Esophagus squamous epithelium (tissue), 5 donors: ENCODE results near the gene TFF3. TPM values are rescaled to one million over a fixed set of nuclear protein-coding genes. Genes with fewer than 3 reads are reported as not detected.
A peak's percentile ranks its signal among the peaks of the same experiment; 100 is the strongest.

Experiments
- DNase-seq: peaks from one replicate; lab custom pipeline; 2025; lab: John Stamatoyannopoulos, UW
- H3K27ac ChIP-seq, 4 donors: fragments of 200-600 bp; sonication (generic); one replicate each; pipeline ENCODE4 v1.5.1; 2016 to 2019; ENCODE audit warnings: mild to moderate bottlenecking in 1 of 4
- H3K27me3 ChIP-seq, 4 donors: fragments of 200-600 bp; sonication (generic); 1 replicate in 3 of 4; 2 replicates in 1 of 4; pipeline versions ENCODE4 v1.5.1 to v1.6.0; 2017 to 2021; ENCODE audit warnings: antibody characterized with exemption in 1 of 4
- H3K36me3 ChIP-seq, 3 donors: fragments of 200-600 bp; sonication (generic); one replicate each; pipeline ENCODE4 v1.5.1; 2016 to 2019
- H3K4me1 ChIP-seq, 3 donors: fragments of 200-600 bp; sonication (generic); one replicate each; pipeline ENCODE4 v1.5.1; 2017 to 2019
- H3K4me3 ChIP-seq, 4 donors: fragments of 200-600 bp; sonication (generic); 1 replicate in 3 of 4; 2 replicates in 1 of 4; pipeline ENCODE4 v1.5.1; 2016 to 2019; ENCODE audit warnings: mild to moderate bottlenecking in 2 of 4, moderate library complexity in 1 of 4
- H3K9me3 ChIP-seq, 3 donors: fragments of 200-600 bp; sonication (generic); one replicate each; pipeline ENCODE4 v1.5.1; 2016 to 2019
- POLR2A ChIP-seq, 4 donors: fragments of 450-650 bp; IDR thresholded peaks; one replicate each; pipeline ENCODE4 v1.6.1; 2017; ENCODE audit warnings: antibody characterized with exemption in 4 of 4, mild to moderate bottlenecking in 4 of 4, moderate library complexity in 3 of 4
- WGBS, 2 donors: methylation state at CpG; one replicate each; pipeline ENCODE4 v1.1.5; 2018; 5-methylcytosine and 5-hydroxymethylcytosine counted together
- intact Hi-C: fragments of 100-400 bp; cut with DNase I; formaldehyde crosslinking; loops from one replicate; pipeline ENCODE4 v1.15.0; 2022
- total RNA-seq, 4 donors: library from RNA; depleted of rRNA; stranded (reverse); fragments of >200 nt; gene quantifications; one replicate each; pipeline ENCODE4 v1.1.0, GENCODE V29; 2016
- TF ChIP-seq, protein P1 (sequence below), 6 experiments: fragments of 450-650 bp in 4 of 6; fragments of 200-600 bp in 2 of 6; sonication (generic) in 2 of 6; IDR thresholded peaks; one replicate each; pipeline ENCODE4 v1.5.1; 2016 to 2019; ENCODE audit warnings: antibody characterized with exemption in 6 of 6, mild to moderate bottlenecking in 4 of 6, moderate library complexity in 4 of 6
- donor health status: DM: yes; HTN: yes; CAD: no.

TFF3 gene
- total RNA-seq, 4 donors from 2014 or later, result 1.4 to 15.1 (median 7.2) TPM; not detected in 1

DNA sequence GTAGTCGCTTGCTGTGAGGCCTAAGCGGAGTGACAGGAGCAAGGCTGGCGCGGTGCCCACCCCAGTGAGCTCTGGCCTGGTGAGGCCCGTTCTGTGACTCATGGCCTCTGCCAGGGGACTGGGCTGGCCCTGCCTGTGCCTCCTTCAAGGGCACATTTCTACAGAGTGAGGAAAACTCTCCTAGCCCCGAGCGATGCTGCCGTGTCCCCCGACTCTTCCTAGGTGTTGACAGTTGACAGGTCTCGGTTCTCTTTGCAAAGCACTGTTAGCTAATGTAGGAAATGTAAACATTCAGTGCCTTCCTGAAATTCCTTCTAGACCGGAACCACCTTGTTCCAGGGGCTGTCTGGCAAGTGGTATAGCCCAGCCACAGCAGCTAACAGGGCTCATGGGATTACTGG is 52.4 kb downstream of the TFF3 start:
- peaks cover 5 to 54% (median 24%) of the 10 kb centered on the region in 3 donors for H3K4me1 ChIP-seq
- WGBS, 2 donors, result 24 to 40% methylated on average over 1 to 2 of the region's 11 CpGs
- intact Hi-C loops, result no loop called here

GRCh38 chr21:42261829-42262200 is 53.4 kb downstream of the TFF3 start:
- Histone ChIP-seq H3K4me3 (no peak overlapping the region), H3K27ac (peak overlapping the region in 3 of 4 donors; percentile 16 to 67 (median 39)), H3K4me1 (peaks cover 5 to 51% (median 24%) of the 10 kb centered on the region in 3 donors), H3K9me3 (no peaks in the 10 kb centered on the region), H3K27me3 (peaks cover 0 to 46% (median 0%) of the 10 kb centered on the region in 4 donors), H3K36me3 (no peaks in the 10 kb centered on the region)
- 67 to 73% methylated on average over 1 to 4 of the region's 7 CpGs for WGBS, 2 donors
- intact Hi-C loops, result no loop called here
- TF ChIP-seq, protein P1, sequence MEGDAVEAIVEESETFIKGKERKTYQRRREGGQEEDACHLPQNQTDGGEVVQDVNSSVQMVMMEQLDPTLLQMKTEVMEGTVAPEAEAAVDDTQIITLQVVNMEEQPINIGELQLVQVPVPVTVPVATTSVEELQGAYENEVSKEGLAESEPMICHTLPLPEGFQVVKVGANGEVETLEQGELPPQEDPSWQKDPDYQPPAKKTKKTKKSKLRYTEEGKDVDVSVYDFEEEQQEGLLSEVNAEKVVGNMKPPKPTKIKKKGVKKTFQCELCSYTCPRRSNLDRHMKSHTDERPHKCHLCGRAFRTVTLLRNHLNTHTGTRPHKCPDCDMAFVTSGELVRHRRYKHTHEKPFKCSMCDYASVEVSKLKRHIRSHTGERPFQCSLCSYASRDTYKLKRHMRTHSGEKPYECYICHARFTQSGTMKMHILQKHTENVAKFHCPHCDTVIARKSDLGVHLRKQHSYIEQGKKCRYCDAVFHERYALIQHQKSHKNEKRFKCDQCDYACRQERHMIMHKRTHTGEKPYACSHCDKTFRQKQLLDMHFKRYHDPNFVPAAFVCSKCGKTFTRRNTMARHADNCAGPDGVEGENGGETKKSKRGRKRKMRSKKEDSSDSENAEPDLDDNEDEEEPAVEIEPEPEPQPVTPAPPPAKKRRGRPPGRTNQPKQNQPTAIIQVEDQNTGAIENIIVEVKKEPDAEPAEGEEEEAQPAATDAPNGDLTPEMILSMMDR (IDR thresholded peaks at IDR 0.05), result no peak
- TF ChIP-seq POLR2A (IDR thresholded peaks at IDR 0.05), result no peak
- no peak for DNase-seq

More for the DNA sequence above, 52.4 kb downstream of the TFF3 start:
- H3K4me3 ChIP-seq, result no peak overlapping the region
- DNase-seq, result no peak
- no peaks in the 10 kb centered on the region for H3K36me3 ChIP-seq
- H3K9me3 ChIP-seq, result no peaks in the 10 kb centered on the region
- H3K27ac ChIP-seq, result peak overlapping the region; percentile 31 to 78 (median 64)
- H3K27me3 ChIP-seq, result peaks cover 0 to 46% (median 0%) of the 10 kb centered on the region in 4 donors
- TF ChIP-seq, protein P1 (IDR thresholded peaks at IDR 0.05), result no peak
- TF ChIP-seq POLR2A (IDR thresholded peaks at IDR 0.05), result no peak

Other genes with a start within 250 kb of the TFF3 start
- gene UMODL1, start 244.1 kb downstream of the TFF3 start, total RNA-seq, result not detected
- 10 to 100 TPM in 1 of 4 donors, 1 to 10 TPM in 3; 2.6 to 10.9 (median 3.7) TPM for gene ABCG1, start 96.3 kb downstream of the TFF3 start, total RNA-seq
- gene TFF2, start 35.6 kb upstream of the TFF3 start, total RNA-seq, result 1 to 10 TPM in 1 of 4 donors, not detected in 3; 1.7 TPM
- not detected for gene TFF1, start 51.1 kb upstream of the TFF3 start, total RNA-seq
- gene TMPRSS3, start 80.6 kb upstream of the TFF3 start, total RNA-seq, result under 1 TPM in 1 of 4 donors, not detected in 3; 0.09 TPM
- 1 to 10 TPM in 1 of 4 donors, under 1 TPM in 3; 0.57 to 1.9 (median 0.73) TPM for gene UBASH3A, start 88.5 kb upstream of the TFF3 start, total RNA-seq
- under 1 TPM in 1 of 4 donors, not detected in 3; 0.19 TPM for gene RSPH1, start 180.8 kb upstream of the TFF3 start, total RNA-seq
- 10 to 100 TPM; 10.7 to 21.1 (median 14.0) TPM for gene SLC37A1, start 198.4 kb upstream of the TFF3 start, total RNA-seq